ENCODE data around the gene SSBP2.
"Not testable (repeated sequence)": the region's sequence is repeated elsewhere in the genome, so short reads cannot be mapped to it uniquely, and the experiment has no call there.

SSBP2 gene

DNA sequence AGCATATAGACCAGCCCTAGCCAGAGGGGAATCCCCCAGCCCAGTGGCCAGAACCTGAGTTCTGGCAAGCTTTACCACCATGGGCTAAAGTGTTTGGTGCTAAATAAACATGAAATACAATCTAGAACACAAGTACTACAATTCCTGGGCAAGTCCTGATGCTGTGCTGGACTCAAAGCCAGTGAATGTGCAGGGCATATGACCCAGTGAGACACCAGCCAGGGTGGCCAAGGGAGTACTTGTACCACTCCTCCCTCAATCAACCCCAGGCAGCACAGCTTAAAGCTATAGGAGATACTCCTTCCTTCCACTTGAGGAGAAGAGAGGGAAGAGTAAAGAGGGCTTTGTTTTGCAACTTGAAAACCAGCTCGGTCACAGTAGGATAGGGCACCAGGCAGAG is 63.6 kb downstream of the SSBP2 start:
- no peak for DNase-seq (ENCODE audit: low read depth)
- no peak for TF ChIP-seq CTCF (IDR thresholded peaks at IDR 0.05; ENCODE audit: low read depth, low read length, missing control alignments)
- in situ Hi-C loops (cut with HindIII; ENCODE audit: low sequenced_read_pairs), result no loop called here
- no peak overlapping the region for H3K4me3 ChIP-seq (ENCODE audit: low read depth, low read length)

DNA sequence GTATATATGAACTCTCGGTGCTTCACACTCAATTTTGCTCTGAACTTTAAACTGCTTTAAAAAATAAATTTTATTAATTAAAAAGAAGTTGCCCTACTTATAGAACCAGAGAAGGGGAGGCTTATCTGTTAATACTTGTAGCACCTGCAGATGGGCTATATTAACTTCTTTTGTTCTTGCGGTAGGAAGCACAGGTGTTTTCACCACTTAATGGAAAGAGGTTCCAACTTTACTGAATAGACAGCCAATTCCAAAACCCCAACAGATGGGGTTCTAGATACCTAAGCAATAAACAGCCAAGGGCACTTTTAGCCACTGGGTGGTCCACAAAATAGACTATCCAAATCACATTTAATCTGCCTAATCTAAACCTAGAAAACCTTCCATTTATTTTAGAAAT is 65.4 kb downstream of the SSBP2 start:
- no peak for TF ChIP-seq CTCF (IDR thresholded peaks at IDR 0.05; ENCODE audit: low read depth, low read length, missing control alignments)
- in situ Hi-C loops (cut with HindIII; ENCODE audit: low sequenced_read_pairs), result no loop called here
- H3K4me3 ChIP-seq (ENCODE audit: low read depth, low read length), result no peak overlapping the region
- DNase-seq (ENCODE audit: low read depth), result no peak

- in situ Hi-C loops (cut with HindIII; ENCODE audit: low sequenced_read_pairs), result no loop called here
- no peak for TF ChIP-seq CTCF (IDR thresholded peaks at IDR 0.05; ENCODE audit: low read depth, low read length, missing control alignments)
- no peak for DNase-seq (ENCODE audit: low read depth)
- no peak overlapping the region for H3K4me3 ChIP-seq (ENCODE audit: low read depth, low read length)
Measured at GRCh38 chr5:81679885-81680284, 71.0 kb downstream of the SSBP2 start.

DNA sequence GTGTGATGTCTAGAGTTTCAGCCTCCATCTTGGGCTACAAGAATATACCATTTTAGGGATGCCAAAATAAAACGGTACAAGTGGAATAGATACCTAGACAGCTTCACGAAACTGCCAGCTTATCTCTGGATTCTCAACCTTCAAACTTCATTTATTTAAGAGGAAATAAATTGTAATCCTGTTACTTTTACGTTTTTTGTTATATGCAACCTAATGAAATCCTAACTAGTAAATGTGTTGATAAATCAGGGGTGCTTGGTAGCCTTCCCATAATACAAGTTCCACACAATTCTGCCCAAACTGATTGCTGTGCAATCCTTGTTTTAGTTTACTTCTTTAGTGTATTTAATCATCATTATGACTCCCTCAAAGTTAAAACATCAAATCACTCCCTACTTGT is 75.5 kb downstream of the SSBP2 start:
- DNase-seq (ENCODE audit: low read depth), result no peak
- in situ Hi-C loops (cut with HindIII; ENCODE audit: low sequenced_read_pairs), result no loop called here
- no peak for TF ChIP-seq CTCF (IDR thresholded peaks at IDR 0.05; ENCODE audit: low read depth, low read length, missing control alignments)
- no peak overlapping the region for H3K4me3 ChIP-seq (ENCODE audit: low read depth, low read length)

DNA sequence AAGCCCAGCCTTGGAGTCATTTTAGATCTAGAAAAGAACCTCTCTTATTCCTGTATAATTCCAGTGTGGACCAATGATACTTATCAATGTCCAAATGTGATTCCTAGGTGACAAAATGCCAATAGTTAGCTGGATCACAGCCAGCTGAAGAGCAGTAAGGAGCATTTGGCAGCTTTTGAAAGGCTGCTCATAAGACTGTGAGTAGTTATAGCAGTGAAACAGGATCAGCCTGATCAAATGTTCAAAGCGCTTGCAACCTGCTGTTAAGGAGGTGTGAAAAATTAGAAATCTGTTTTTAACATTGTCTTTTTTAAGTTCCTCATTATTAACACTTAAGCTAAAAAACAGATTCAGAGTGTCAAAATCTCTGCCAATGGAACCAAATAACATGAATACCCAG is 85.1 kb downstream of the SSBP2 start:
- TF ChIP-seq CTCF (IDR thresholded peaks at IDR 0.05; ENCODE audit: low read depth, low read length, missing control alignments), result no peak
- DNase-seq (ENCODE audit: low read depth), result no peak

DNA sequence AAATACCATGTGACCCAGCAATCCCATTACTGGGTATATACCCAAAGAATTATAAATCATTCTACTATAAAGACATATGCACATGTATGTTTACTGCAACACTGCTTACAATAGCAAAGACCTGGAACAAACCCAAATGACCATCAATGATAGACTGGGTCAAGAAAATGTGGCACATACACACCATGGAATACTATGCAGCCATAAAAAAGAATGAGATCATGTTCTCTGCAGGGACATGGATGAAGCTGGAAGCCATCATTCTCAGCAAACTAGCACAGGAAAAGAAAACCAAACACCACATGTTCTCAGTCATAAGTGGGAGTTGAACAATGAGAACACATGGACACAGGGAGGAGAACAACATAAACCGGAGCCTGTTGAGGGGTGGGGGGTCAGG is 90.3 kb downstream of the SSBP2 start:
- DNase-seq (ENCODE audit: low read depth); H3K4me3 ChIP-seq (ENCODE audit: low read depth, low read length); in situ Hi-C loops (cut with HindIII; ENCODE audit: low sequenced_read_pairs): not testable (repeated sequence)

More for the DNA sequence above, 85.1 kb downstream of the SSBP2 start:
- no peak overlapping the region for H3K4me3 ChIP-seq (ENCODE audit: low read depth, low read length)
- in situ Hi-C loops (cut with HindIII; ENCODE audit: low sequenced_read_pairs), result no loop called here

DNA sequence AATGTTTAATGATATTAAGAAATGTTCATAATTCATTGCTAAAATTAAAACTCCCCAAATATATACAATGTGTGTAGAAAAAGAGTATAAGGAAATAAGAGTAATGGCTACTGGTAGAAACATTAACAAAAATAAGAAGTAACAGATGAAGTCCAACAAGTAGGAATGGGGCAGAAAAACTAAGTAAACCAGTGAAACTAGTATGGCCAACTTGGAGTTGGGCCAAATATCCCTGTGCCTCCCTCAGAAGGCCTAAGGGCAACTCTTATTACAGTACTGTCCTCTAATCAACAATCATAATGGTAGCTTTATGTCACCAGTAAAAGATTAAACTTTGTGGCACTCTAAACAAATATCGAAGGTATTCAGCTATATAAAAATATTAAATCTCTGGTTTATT is 93.5 kb downstream of the SSBP2 start:
- H3K4me3 ChIP-seq (ENCODE audit: low read depth, low read length), result no peak overlapping the region
- in situ Hi-C loops (cut with HindIII; ENCODE audit: low sequenced_read_pairs), result no loop called here
- DNase-seq (ENCODE audit: low read depth), result no peak
- TF ChIP-seq CTCF (IDR thresholded peaks at IDR 0.05; ENCODE audit: low read depth, low read length, missing control alignments), result no peak
